HEK293 (cell line): Measurements from ENCODE around the gene ASAP2.

Experiments used
- IKZF3 ChIP-seq: fragments of 450-650 bp; IDR thresholded peaks from 2 replicates; pipeline ENCODE4 v1.5.0; 2018; ENCODE audit warnings: missing biosample characterization, mild to moderate bottlenecking, missing genetic modification characterization, moderate library complexity
- SP3 ChIP-seq: fragments of 450-650 bp; formaldehyde crosslinking; IDR thresholded peaks from 2 replicates; pipeline ENCODE4 v1.5.1; 2016; ENCODE audit warnings: missing biosample characterization, missing genetic modification characterization
- TCF7L2 ChIP-seq: IDR thresholded peaks from 2 replicates; pipeline ENCODE4 v1.6.1; 2011; ENCODE audit warnings: low read depth, mild to moderate bottlenecking, inconsistent platforms, low read length, moderate library complexity, borderline replicate concordance
- ZNF223 ChIP-seq: fragments of 450-650 bp; formaldehyde crosslinking; IDR thresholded peaks from 2 replicates; pipeline ENCODE4 v1.5.1; 2016; ENCODE audit warnings: missing biosample characterization, missing genetic modification characterization
- ZNF248 ChIP-seq: fragments of 450-650 bp; formaldehyde crosslinking; IDR thresholded peaks from 2 replicates; pipeline ENCODE4 v1.5.1; 2017; ENCODE audit warnings: missing biosample characterization, missing genetic modification characterization
- TF ChIP-seq, protein P1 (sequence below): fragments of 450-650 bp; formaldehyde crosslinking; optimal IDR thresholded peaks from 2 replicates; pipeline ENCODE3; 2016; ENCODE audit warnings: missing biosample characterization, mild to moderate bottlenecking, missing genetic modification characterization
- TF ChIP-seq, protein P2 (sequence below): fragments of 450-650 bp; formaldehyde crosslinking; IDR thresholded peaks from 2 replicates; pipeline ENCODE4 v1.5.1; 2016; ENCODE audit warnings: missing biosample characterization, missing genetic modification characterization

- TF ChIP-seq SP3 (tag by site-specific recombination): no peak
- no peak for TF ChIP-seq ZNF223 (tag by site-specific recombination)
- no peak for TF ChIP-seq ZNF248
- TF ChIP-seq, protein P1, sequence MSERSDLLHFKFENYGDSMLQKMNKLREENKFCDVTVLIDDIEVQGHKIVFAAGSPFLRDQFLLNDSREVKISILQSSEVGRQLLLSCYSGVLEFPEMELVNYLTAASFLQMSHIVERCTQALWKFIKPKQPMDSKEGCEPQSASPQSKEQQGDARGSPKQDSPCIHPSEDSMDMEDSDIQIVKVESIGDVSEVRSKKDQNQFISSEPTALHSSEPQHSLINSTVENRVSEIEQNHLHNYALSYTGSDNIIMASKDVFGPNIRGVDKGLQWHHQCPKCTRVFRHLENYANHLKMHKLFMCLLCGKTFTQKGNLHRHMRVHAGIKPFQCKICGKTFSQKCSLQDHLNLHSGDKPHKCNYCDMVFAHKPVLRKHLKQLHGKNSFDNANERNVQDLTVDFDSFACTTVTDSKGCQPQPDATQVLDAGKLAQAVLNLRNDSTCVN (tag by site-specific recombination): no peak
- TF ChIP-seq IKZF3: no peak
- TF ChIP-seq TCF7L2: no peak
- TF ChIP-seq, protein P2, sequence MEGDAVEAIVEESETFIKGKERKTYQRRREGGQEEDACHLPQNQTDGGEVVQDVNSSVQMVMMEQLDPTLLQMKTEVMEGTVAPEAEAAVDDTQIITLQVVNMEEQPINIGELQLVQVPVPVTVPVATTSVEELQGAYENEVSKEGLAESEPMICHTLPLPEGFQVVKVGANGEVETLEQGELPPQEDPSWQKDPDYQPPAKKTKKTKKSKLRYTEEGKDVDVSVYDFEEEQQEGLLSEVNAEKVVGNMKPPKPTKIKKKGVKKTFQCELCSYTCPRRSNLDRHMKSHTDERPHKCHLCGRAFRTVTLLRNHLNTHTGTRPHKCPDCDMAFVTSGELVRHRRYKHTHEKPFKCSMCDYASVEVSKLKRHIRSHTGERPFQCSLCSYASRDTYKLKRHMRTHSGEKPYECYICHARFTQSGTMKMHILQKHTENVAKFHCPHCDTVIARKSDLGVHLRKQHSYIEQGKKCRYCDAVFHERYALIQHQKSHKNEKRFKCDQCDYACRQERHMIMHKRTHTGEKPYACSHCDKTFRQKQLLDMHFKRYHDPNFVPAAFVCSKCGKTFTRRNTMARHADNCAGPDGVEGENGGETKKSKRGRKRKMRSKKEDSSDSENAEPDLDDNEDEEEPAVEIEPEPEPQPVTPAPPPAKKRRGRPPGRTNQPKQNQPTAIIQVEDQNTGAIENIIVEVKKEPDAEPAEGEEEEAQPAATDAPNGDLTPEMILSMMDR (tag by site-specific recombination): no peak
Measured at GRCh38 chr2:9341337-9341887, 134.8 kb downstream of the ASAP2 start.
